Ectodermal cell (in vitro differentiated cells): Measurements from ENCODE around the gene PTPRN2.
"Not testable (repeated sequence)": the region's sequence is repeated elsewhere in the genome, so short reads cannot be mapped to it uniquely, and the experiment has no call there.

Experiments
- H3K27ac ChIP-seq: 2 replicates; pipeline ENCODE4 v1.7.0; 2013; ENCODE audit warnings: mild to moderate bottlenecking, low read depth, low read length; ENCODE audit not compliant: insufficient read depth, poor library complexity, severe bottlenecking
- H3K27me3 ChIP-seq: 2 replicates; pipeline ENCODE4 v1.7.0; 2013; ENCODE audit warnings: mild to moderate bottlenecking, low read length; ENCODE audit not compliant: insufficient read depth, control insufficient read depth, poor library complexity, severe bottlenecking
- H3K36me3 ChIP-seq: one replicate; pipeline ENCODE4 v1.7.0; 2013; ENCODE audit warnings: low read length; ENCODE audit not compliant: control insufficient read depth, insufficient read depth
- H3K4me1 ChIP-seq: one replicate; pipeline ENCODE4 v1.7.0; 2013; ENCODE audit warnings: low read length; ENCODE audit not compliant: control insufficient read depth, insufficient read depth
- H3K4me3 ChIP-seq: 2 replicates; pipeline ENCODE4 v1.7.0; 2013; ENCODE audit warnings: low read depth, low read length, control low read depth; ENCODE audit not compliant: insufficient read depth
- H3K9me3 ChIP-seq: 2 replicates; pipeline ENCODE4 v1.7.0; 2013; ENCODE audit warnings: mild to moderate bottlenecking, low read length, moderate library complexity; ENCODE audit not compliant: control insufficient read depth
- WGBS, 2 experiments: methylation state at CpG; one replicate each; pipeline ENCODE4 v1.1.7; 2013; ENCODE audit warnings: missing lambda C conversion rate in 2 of 2; 5-methylcytosine and 5-hydroxymethylcytosine counted together

The PTPRN2 gene

DNA sequence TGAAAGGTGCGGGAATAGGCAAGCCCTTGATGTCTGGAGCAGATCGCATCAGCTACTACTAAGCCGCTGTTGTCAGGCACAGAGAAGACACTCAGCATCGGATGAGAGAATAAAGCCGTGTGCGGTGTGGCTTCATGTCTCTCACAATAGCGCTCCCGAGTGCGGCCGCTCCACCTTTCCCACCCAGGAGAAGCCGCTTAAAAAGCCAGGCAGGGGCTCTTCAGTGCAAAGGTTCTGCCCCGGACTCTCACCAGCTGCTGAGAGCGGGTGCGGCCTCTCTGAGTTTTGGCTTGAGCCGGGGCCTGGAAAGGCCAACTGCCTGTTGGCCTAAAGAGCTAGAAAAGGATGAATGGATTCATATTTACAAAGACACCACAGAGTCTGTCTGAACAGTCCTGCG, 650.2 kb downstream of the PTPRN2 start:
- Histone ChIP-seq H3K4me1 (no peaks in the 10 kb centered on the region), H3K27me3 (no peaks in the 10 kb centered on the region), H3K4me3 (no peak overlapping the region), H3K36me3 (no peaks in the 10 kb centered on the region), H3K9me3 (peaks cover 10% of the 10 kb centered on the region), H3K27ac (no peak overlapping the region)
- WGBS, 2 experiments = 92 to 93% methylated on average over 16 of the region's 16 CpGs

DNA sequence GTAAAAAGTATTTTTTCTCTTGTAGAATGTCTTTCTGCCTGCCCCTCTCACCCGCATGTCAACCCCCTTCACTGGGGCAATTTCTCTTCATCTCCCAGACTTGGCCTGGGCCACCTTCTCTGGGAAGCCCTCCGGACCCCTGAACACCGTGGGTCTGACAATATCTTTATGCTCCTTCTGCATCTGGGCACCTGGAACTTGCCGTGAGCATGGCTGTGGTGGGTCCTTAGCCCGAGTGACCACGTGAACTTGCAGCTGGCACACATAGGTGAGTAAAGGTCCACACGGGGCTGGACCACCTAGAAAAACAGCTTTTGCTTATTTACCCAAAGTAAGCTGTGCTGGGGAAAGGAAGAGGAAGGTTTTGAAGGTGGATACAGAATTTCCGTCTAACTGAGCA, 650.6 kb downstream of the PTPRN2 start:
- H3K4me1 ChIP-seq = no peaks in the 10 kb centered on the region
- H3K4me3 ChIP-seq = no peak overlapping the region
- WGBS, 2 experiments = 75 to 79% methylated on average over 8 of the region's 8 CpGs
- H3K27me3 ChIP-seq = no peaks in the 10 kb centered on the region
- H3K27ac ChIP-seq = no peak overlapping the region
- H3K9me3 ChIP-seq = peaks cover 10% of the 10 kb centered on the region
- H3K36me3 ChIP-seq = no peaks in the 10 kb centered on the region

DNA sequence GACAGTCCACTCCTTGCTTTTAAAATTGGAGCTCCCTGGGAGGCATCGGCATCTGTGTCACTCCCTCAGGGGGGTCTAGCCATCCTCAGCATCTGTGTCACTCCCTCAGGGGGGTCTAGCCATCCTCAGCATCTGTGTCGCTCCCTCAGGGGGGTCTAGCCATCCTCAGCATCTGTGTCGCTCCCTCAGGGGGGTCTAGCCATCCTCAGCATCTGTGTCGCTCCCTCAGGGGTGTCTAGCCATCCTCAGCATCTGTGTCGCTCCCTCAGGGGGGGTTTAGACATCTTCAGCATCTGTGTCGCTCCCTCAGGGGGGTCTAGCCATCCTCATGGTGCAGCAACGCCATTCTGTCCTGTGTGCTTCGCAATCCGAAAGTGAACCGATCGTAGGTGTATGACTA, 651.9 kb downstream of the PTPRN2 start:
- not testable (repeated sequence) for H3K27ac ChIP-seq, H3K9me3 ChIP-seq, H3K4me1 ChIP-seq, H3K36me3 ChIP-seq, H3K27me3 ChIP-seq, H3K4me3 ChIP-seq
- 76 to 78% methylated on average over 11 of the region's 11 CpGs for WGBS, 2 experiments

DNA sequence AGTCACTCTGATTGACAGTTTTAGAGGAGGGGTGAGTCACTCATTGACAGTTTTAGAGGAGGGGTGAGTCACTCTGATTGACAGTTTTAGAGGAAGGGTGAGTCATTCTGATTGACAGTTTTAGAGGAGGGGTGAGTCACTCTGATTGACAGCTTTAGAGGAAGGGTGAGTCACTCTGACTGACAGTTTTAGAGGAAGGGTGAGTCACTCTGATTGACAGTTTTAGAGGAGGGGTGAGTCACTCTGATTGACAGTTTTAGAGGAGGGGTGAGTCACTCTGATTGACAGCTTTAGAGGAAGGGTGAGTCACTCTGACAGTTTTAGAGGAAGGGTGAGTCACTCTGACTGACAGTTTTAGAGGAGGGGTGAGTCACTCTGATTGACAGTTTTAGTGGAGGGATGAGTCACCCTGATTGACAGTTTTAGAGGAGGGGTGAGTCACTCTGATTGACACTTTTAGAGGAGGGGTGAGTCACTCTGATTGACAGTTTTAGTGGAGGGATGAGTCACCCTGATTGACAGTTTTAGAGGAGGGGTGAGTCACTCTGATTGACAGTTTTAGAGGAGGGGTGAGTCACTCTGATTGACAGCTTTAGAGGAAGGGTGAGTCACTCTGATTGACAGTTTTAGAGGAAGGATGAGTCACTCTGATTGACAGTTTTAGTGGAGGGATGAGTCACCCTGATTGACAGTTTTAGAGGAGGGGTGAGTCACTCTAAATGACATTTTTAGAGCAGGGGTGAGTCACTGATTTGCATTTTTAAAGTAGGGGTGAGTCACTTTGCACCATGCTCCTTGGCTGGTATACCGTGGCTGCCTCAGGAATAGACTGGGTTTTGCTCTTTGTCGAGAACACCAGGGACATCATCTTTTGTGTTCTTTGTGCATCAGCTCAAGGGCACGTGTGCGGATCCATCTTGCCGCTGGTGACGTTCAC, 654.1 kb downstream of the PTPRN2 start:
- H3K9me3 ChIP-seq, H3K27me3 ChIP-seq, H3K27ac ChIP-seq, H3K36me3 ChIP-seq, H3K4me3 ChIP-seq, H3K4me1 ChIP-seq: not testable (repeated sequence)
- WGBS, 2 experiments = 75% methylated on average over 6 of the region's 6 CpGs

DNA sequence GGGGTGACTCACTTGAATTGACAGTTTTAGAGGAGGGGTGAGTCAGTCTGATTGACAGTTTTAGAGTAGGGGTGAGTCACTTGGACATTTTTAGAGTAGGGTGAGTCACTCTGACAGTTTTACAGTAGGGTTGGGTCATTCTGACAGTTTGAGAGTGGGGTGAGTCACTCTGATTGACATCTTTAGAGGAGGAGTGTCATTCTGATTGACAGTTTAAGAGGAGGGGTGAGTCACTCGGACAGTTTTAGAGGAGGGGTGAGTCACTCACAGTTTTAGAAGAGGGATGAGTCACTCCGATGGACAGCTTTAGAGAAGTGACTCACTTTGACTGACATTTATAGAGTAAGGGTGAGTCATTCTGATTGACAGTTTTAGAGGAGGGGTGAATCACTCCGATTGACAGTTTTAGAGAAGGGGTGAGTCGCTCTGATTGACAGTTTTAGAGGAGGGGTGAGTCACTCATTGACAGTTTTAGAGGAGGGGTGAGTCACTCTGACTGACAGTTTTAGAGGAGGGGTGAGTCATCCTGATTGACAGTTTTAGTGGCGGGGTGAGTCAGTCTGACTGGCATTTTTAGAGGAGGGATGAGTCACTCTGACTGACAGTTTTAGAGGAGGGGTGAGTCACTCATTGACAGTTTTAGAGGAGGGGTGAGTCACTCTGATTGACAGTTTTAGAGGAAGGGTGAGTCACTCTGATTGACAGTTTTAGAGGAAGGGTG, 655.0 kb downstream of the PTPRN2 start:
- 71 to 72% methylated on average over 5 of the region's 5 CpGs for WGBS, 2 experiments
- Histone ChIP-seq H3K4me3 (no peak overlapping the region), H3K4me1 (no peaks in the 10 kb centered on the region), H3K27me3 (no peaks in the 10 kb centered on the region), H3K36me3 (no peaks in the 10 kb centered on the region), H3K27ac (no peak overlapping the region), H3K9me3 (peaks cover 4% of the 10 kb centered on the region)

DNA sequence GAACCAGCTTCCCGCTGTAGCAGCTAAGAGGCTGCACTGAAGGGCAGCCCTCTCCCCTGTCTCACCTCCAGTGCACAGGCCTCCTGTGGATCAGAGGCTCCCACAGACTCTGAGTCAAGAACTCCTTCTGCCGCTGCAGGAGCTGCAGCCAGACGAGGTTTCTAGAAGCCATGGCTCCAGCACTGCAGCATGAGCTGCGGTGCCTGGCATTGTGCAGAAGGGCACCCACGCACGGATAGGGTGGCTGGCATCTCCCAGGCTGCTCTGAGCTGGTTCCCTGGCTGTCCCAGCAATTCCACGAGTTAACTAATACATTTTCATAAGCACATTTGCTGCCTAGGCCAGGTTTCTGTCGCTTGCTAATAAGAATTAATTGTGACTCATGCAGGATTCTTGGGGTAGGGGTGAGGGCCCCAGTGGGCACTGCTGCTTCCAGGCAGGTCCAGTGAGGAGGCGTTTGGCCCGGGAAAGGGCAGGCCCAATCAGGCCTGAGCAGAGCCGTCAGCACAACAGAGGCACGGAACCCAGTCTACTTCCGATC, 656.6 kb downstream of the PTPRN2 start:
- Histone ChIP-seq H3K27ac (no peak overlapping the region), H3K4me3 (no peak overlapping the region), H3K4me1 (no peaks in the 10 kb centered on the region), H3K36me3 (no peaks in the 10 kb centered on the region), H3K27me3 (no peaks in the 10 kb centered on the region), H3K9me3 (peaks cover 6% of the 10 kb centered on the region)
- WGBS, 2 experiments = 76 to 77% methylated on average over 13 of the region's 13 CpGs

DNA sequence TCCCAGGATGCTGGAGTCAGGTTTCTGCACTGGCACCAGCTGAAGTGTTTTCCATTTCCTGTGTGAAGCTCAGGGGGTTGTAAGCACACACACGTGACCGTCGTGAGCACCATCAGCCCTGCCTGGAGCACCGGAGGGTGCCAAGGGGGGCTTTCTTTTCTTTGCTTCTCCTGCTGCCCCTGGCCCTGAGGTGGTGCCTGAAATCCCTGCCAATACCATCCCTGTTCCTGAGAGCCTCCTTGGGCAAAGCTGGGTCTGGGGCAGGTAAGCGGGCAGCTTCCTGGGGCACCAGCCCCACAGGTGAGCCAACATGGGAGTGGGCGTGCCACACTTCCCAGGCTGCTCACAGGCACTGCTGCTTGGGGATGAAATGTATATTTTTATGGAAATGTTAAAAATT, 657.2 kb downstream of the PTPRN2 start:
- H3K27me3 ChIP-seq = no peaks in the 10 kb centered on the region
- WGBS, 2 experiments = 86 to 87% methylated on average over 6 of the region's 6 CpGs
- no peaks in the 10 kb centered on the region for H3K4me1 ChIP-seq
- H3K4me3 ChIP-seq = no peak overlapping the region
- no peaks in the 10 kb centered on the region for H3K36me3 ChIP-seq
- peaks cover 6% of the 10 kb centered on the region for H3K9me3 ChIP-seq
- no peak overlapping the region for H3K27ac ChIP-seq

DNA sequence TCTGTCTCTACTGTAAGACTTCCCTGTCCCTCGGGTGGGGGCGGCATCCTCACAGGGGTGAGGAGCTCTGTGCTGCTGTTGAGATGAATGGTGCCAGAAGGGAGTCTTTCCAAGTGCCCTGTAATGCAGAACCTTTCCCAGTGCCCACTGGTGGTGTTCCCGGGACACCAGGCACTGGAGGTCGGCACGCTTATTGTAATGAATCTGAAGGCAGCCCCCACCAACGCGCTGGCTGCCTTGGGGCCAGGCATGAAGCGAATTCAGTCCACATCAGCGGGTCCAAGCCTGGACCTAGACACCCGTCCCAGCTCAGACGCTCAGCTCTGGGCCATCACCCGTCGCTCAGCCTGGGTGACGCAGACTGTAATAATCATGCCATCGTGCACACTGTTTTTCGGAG, 658.0 kb downstream of the PTPRN2 start:
- Histone ChIP-seq H3K4me1 (no peaks in the 10 kb centered on the region), H3K27me3 (no peaks in the 10 kb centered on the region), H3K36me3 (no peaks in the 10 kb centered on the region), H3K9me3 (peaks cover 6% of the 10 kb centered on the region), H3K4me3 (no peak overlapping the region), H3K27ac (no peak overlapping the region)
- WGBS, 2 experiments = 81 to 84% methylated on average over 16 of the region's 16 CpGs

DNA sequence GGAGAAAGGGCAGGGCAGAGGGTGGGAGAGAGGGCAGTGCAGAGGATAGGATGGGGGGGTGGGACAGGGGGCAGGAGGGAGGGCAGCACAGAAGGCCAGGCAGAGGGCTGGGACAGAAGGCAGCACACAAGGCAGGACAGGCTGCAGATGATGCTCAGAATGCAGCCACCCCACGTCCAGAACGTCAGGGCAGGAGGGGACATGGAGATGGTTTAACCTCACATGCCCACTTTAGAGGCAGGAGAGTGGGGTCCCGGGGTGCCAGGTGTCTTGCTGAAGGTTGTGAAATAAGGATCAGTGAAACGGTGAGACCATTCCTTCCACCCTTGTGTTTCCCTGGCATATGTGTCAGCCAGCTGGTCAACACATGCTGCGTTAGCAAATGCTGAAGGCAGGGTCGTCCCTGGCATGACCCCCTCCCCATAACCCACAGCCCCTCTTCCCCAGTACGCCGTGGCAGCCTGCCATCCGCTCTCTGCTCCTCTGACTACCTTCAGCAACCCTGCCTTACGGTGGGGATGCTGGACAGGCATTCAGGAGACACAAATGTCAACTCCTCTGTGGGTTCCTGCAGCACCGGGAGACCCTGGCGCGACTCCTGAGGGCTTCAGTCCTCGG, 658.7 kb downstream of the PTPRN2 start:
- H3K36me3 ChIP-seq = no peaks in the 10 kb centered on the region
- H3K4me3 ChIP-seq = no peak overlapping the region
- WGBS, 2 experiments = 68 to 75% methylated on average over 14 of the region's 14 CpGs
- no peaks in the 10 kb centered on the region for H3K4me1 ChIP-seq
- no peak overlapping the region for H3K27ac ChIP-seq
- no peaks in the 10 kb centered on the region for H3K27me3 ChIP-seq
- peaks cover 6% of the 10 kb centered on the region for H3K9me3 ChIP-seq
